SK-N-SH (cell line): Measurements from ENCODE around the gene DISP2.

ENCODE experiments used
- EP300 ChIP-seq, 2 experiments: IDR thresholded peaks; 2 replicates each; pipeline versions ENCODE4 v1.4.0 to v1.6.1; 2012; ENCODE audit warnings: borderline replicate concordance in 1 of 2, low read depth in 1 of 2, low read length in 1 of 2
- EZH2phosphoT487 ChIP-seq: fragments of 200-600 bp; sonication (generic); IDR thresholded peaks from 2 replicates; pipeline ENCODE4 v1.6.1; 2017; ENCODE audit warnings: low read depth, mixed run types, mild to moderate bottlenecking, antibody characterized with exemption, moderate library complexity, borderline replicate concordance
- FOXM1 ChIP-seq: IDR thresholded peaks from 2 replicates; pipeline ENCODE4 v1.4.0; 2012; ENCODE audit warnings: low read depth, mild to moderate bottlenecking
- GABPA ChIP-seq: IDR thresholded peaks from 2 replicates; pipeline ENCODE4 v1.4.0; 2012; ENCODE audit warnings: low read depth, mild to moderate bottlenecking
- POLR2AphosphoS5 ChIP-seq: IDR thresholded peaks from 2 replicates; pipeline ENCODE4 v1.6.1; 2012; ENCODE audit warnings: low read depth, low read length
- RAD21 ChIP-seq: IDR thresholded peaks from 2 replicates; pipeline ENCODE4 v1.6.1; 2012; ENCODE audit warnings: mild to moderate bottlenecking, low read length
- TAF1 ChIP-seq: IDR thresholded peaks from 2 replicates; pipeline ENCODE4 v1.6.1; 2012; ENCODE audit warnings: low read depth, mild to moderate bottlenecking, low read length, moderate library complexity, borderline replicate concordance
- TF ChIP-seq, protein P1 (sequence below): fragments of 200-600 bp; sonication (generic); IDR thresholded peaks from 2 replicates; pipeline ENCODE4 v1.6.1; 2017; ENCODE audit warnings: antibody characterized with exemption, mild to moderate bottlenecking, moderate library complexity
- TF ChIP-seq, protein P2 (sequence below): IDR thresholded peaks from 2 replicates; pipeline ENCODE4 v1.6.1; 2012; ENCODE audit warnings: mild to moderate bottlenecking, low read depth, low read length, moderate library complexity
- TF ChIP-seq, protein P3 (sequence below): fragments of 150-350 bp; IDR thresholded peaks from 2 replicates; pipeline ENCODE4 v1.6.1; 2016; ENCODE audit warnings: mild to moderate bottlenecking, low read depth, low read length
- TF ChIP-seq, protein P4 (sequence below): IDR thresholded peaks from 2 replicates; pipeline ENCODE4; 2012
- TF ChIP-seq, protein P5 (sequence below): fragments of 150-350 bp; IDR thresholded peaks from 2 replicates; pipeline ENCODE4 v1.6.1; 2017; ENCODE audit warnings: antibody characterized with exemption, low read length, low read depth, borderline replicate concordance
- TF ChIP-seq, protein P6 (sequence below): IDR thresholded peaks from 2 replicates; pipeline ENCODE4 v1.4.0; 2012; ENCODE audit warnings: low read depth, borderline replicate concordance
- TF ChIP-seq, protein P7 (sequence below): IDR thresholded peaks from 2 replicates; pipeline ENCODE4 v1.4.0; 2012; ENCODE audit warnings: low read depth, borderline replicate concordance

DNA sequence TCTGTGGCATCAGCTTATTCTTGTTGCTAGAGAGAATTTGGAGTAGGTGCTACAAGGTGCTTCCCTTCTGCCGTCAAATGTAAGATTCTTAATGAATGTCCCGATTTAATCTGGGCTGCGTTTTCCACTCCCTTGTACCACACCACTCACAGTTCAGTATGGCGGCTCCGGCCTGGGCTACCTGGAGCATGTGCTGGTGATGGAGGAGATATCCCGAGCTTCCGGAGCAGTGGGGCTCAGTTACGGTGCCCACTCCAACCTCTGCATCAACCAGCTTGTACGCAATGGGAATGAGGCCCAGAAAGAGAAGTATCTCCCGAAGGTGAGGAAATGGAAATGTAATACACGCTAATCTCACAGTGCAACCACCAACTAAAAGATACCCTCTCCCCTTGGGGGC is 52.5 kb downstream of the DISP2 start:
- TF ChIP-seq, protein P1, sequence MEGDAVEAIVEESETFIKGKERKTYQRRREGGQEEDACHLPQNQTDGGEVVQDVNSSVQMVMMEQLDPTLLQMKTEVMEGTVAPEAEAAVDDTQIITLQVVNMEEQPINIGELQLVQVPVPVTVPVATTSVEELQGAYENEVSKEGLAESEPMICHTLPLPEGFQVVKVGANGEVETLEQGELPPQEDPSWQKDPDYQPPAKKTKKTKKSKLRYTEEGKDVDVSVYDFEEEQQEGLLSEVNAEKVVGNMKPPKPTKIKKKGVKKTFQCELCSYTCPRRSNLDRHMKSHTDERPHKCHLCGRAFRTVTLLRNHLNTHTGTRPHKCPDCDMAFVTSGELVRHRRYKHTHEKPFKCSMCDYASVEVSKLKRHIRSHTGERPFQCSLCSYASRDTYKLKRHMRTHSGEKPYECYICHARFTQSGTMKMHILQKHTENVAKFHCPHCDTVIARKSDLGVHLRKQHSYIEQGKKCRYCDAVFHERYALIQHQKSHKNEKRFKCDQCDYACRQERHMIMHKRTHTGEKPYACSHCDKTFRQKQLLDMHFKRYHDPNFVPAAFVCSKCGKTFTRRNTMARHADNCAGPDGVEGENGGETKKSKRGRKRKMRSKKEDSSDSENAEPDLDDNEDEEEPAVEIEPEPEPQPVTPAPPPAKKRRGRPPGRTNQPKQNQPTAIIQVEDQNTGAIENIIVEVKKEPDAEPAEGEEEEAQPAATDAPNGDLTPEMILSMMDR = no peak
- TF ChIP-seq POLR2AphosphoS5 (no peak), FOXM1 (no peak), TAF1 (no peak), GABPA (no peak), RAD21 (no peak), EP300 (IDR thresholded peaks at IDR 0.05; ENCODE audit: borderline replicate concordance in 1 of 2, low read depth in 1 of 2, low read length in 1 of 2) (no peak), EZH2phosphoT487 (no peak)
- TF ChIP-seq, protein P2, sequence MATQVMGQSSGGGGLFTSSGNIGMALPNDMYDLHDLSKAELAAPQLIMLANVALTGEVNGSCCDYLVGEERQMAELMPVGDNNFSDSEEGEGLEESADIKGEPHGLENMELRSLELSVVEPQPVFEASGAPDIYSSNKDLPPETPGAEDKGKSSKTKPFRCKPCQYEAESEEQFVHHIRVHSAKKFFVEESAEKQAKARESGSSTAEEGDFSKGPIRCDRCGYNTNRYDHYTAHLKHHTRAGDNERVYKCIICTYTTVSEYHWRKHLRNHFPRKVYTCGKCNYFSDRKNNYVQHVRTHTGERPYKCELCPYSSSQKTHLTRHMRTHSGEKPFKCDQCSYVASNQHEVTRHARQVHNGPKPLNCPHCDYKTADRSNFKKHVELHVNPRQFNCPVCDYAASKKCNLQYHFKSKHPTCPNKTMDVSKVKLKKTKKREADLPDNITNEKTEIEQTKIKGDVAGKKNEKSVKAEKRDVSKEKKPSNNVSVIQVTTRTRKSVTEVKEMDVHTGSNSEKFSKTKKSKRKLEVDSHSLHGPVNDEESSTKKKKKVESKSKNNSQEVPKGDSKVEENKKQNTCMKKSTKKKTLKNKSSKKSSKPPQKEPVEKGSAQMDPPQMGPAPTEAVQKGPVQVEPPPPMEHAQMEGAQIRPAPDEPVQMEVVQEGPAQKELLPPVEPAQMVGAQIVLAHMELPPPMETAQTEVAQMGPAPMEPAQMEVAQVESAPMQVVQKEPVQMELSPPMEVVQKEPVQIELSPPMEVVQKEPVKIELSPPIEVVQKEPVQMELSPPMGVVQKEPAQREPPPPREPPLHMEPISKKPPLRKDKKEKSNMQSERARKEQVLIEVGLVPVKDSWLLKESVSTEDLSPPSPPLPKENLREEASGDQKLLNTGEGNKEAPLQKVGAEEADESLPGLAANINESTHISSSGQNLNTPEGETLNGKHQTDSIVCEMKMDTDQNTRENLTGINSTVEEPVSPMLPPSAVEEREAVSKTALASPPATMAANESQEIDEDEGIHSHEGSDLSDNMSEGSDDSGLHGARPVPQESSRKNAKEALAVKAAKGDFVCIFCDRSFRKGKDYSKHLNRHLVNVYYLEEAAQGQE = no peak
- TF ChIP-seq, protein P3, sequence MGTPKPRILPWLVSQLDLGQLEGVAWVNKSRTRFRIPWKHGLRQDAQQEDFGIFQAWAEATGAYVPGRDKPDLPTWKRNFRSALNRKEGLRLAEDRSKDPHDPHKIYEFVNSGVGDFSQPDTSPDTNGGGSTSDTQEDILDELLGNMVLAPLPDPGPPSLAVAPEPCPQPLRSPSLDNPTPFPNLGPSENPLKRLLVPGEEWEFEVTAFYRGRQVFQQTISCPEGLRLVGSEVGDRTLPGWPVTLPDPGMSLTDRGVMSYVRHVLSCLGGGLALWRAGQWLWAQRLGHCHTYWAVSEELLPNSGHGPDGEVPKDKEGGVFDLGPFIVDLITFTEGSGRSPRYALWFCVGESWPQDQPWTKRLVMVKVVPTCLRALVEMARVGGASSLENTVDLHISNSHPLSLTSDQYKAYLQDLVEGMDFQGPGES = no peak
- TF ChIP-seq, protein P4, sequence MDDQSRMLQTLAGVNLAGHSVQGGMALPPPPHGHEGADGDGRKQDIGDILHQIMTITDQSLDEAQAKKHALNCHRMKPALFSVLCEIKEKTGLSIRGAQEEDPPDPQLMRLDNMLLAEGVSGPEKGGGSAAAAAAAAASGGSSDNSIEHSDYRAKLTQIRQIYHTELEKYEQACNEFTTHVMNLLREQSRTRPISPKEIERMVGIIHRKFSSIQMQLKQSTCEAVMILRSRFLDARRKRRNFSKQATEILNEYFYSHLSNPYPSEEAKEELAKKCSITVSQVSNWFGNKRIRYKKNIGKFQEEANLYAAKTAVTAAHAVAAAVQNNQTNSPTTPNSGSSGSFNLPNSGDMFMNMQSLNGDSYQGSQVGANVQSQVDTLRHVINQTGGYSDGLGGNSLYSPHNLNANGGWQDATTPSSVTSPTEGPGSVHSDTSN = no peak
- TF ChIP-seq, protein P5, sequence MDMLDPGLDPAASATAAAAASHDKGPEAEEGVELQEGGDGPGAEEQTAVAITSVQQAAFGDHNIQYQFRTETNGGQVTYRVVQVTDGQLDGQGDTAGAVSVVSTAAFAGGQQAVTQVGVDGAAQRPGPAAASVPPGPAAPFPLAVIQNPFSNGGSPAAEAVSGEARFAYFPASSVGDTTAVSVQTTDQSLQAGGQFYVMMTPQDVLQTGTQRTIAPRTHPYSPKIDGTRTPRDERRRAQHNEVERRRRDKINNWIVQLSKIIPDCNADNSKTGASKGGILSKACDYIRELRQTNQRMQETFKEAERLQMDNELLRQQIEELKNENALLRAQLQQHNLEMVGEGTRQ = no peak
- TF ChIP-seq, protein P6, sequence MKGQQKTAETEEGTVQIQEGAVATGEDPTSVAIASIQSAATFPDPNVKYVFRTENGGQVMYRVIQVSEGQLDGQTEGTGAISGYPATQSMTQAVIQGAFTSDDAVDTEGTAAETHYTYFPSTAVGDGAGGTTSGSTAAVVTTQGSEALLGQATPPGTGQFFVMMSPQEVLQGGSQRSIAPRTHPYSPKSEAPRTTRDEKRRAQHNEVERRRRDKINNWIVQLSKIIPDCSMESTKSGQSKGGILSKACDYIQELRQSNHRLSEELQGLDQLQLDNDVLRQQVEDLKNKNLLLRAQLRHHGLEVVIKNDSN = no peak
- TF ChIP-seq, protein P7, sequence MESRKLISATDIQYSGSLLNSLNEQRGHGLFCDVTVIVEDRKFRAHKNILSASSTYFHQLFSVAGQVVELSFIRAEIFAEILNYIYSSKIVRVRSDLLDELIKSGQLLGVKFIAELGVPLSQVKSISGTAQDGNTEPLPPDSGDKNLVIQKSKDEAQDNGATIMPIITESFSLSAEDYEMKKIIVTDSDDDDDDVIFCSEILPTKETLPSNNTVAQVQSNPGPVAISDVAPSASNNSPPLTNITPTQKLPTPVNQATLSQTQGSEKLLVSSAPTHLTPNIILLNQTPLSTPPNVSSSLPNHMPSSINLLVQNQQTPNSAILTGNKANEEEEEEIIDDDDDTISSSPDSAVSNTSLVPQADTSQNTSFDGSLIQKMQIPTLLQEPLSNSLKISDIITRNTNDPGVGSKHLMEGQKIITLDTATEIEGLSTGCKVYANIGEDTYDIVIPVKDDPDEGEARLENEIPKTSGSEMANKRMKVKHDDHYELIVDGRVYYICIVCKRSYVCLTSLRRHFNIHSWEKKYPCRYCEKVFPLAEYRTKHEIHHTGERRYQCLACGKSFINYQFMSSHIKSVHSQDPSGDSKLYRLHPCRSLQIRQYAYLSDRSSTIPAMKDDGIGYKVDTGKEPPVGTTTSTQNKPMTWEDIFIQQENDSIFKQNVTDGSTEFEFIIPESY = no peak
